WTC11 (cell line): ENCODE data around the gene ALOX15B. TPM values are rescaled to one million over a fixed set of nuclear protein-coding genes. Genes with fewer than 3 reads are reported as not detected.
"Not testable (repeated sequence)": the region's sequence is repeated elsewhere in the genome, so short reads cannot be mapped to it uniquely, and the experiment has no call there.

Experiments
- ATAC-seq: fragments of 200-7000 bp; cut with Tn5 transposase; 2 replicates; pipeline ENCODE4 v1.10.0; 2021; ENCODE audit warnings: mild to moderate bottlenecking, moderate library complexity
- CTCF ChIA-PET: fragments of 300-600 bp; sonication (Branson Sonifier 250); formaldehyde crosslinking; loops from one replicate; lab custom pipeline; 2021; ENCODE audit warnings: antibody characterized with exemption; lab: Charles Lee
- POLR2A ChIA-PET: fragments of 350-600 bp; sonication (Branson Sonifier 250); formaldehyde crosslinking; loops from one replicate; lab custom pipeline; 2021; ENCODE audit warnings: antibody characterized with exemption; lab: Charles Lee
- DNase-seq: peaks from one replicate; pipeline ENCODE4 v3.0.0; 2021; ENCODE audit warnings: low spot score
- H3K27ac Mint-ChIP-seq: 2 replicates; pipeline ENCODE4 v1.8.0; 2021; ENCODE audit warnings: mixed read lengths
- H3K27me3 Mint-ChIP-seq: 2 replicates; pipeline ENCODE4 v1.8.0; 2021; ENCODE audit warnings: low read depth, mild to moderate bottlenecking, moderate library complexity, mixed read lengths
- H3K36me3 Mint-ChIP-seq: 2 replicates; pipeline ENCODE4 v1.8.0; 2021; ENCODE audit warnings: mixed read lengths
- H3K4me1 Mint-ChIP-seq: 2 replicates; pipeline ENCODE4 v1.8.0; 2022; ENCODE audit warnings: mixed read lengths
- H3K4me3 Mint-ChIP-seq: 2 replicates; pipeline ENCODE4 v1.8.0; 2021; ENCODE audit warnings: mild to moderate bottlenecking, moderate library complexity, mixed read lengths
- H3K9me3 Mint-ChIP-seq: 2 replicates; pipeline ENCODE4 v1.8.0; 2021; ENCODE audit warnings: mixed read lengths
- AR ChIP-seq: fragments of 250-450 bp; sonication (Bioruptor Pico); IDR thresholded peaks from 2 replicates; pipeline ENCODE4 v1.9.0; 2021; ENCODE audit warnings: mild to moderate bottlenecking
- CREM ChIP-seq: sonication (generic); formaldehyde crosslinking; IDR thresholded peaks from 2 replicates; pipeline ENCODE4 v1.8.1; 2022; ENCODE audit warnings: mild to moderate bottlenecking, missing genetic modification reagents, moderate library complexity
- CTCF ChIP-seq: fragments of 200-600 bp; IDR thresholded peaks from 2 replicates; pipeline ENCODE4 v1.8.0; 2022; ENCODE audit warnings: antibody characterized with exemption
- E2F5 ChIP-seq: sonication (generic); formaldehyde crosslinking; IDR thresholded peaks from 2 replicates; pipeline ENCODE4 v1.8.1; 2022; ENCODE audit warnings: mild to moderate bottlenecking, moderate library complexity, missing genetic modification reagents
- ETV6 ChIP-seq: sonication (generic); formaldehyde crosslinking; IDR thresholded peaks from 2 replicates; pipeline ENCODE4 v1.8.1; 2022; ENCODE audit warnings: mild to moderate bottlenecking, missing genetic modification reagents
- FOXP1 ChIP-seq: sonication (generic); formaldehyde crosslinking; IDR thresholded peaks from 2 replicates; pipeline ENCODE4 v1.8.0; 2022; ENCODE audit warnings: missing genetic modification reagents, mild to moderate bottlenecking, moderate library complexity, borderline replicate concordance
- GTF2I ChIP-seq: fragments of 250-450 bp; sonication (Bioruptor Pico); conservative IDR thresholded peaks from 2 replicates; pipeline ENCODE4 v1.4.0; 2021; ENCODE audit warnings: mild to moderate bottlenecking
- IRF2 ChIP-seq: sonication (generic); formaldehyde crosslinking; IDR thresholded peaks from 2 replicates; pipeline ENCODE4 v1.8.0; 2022; ENCODE audit warnings: low read depth, missing genetic modification reagents, borderline replicate concordance
- NR3C1 ChIP-seq: sonication (generic); formaldehyde crosslinking; conservative IDR thresholded peaks from 2 replicates; pipeline ENCODE4 v1.8.1; 2023; ENCODE audit warnings: low read depth, mild to moderate bottlenecking, missing genetic modification reagents
- TCF7 ChIP-seq: sonication (generic); formaldehyde crosslinking; IDR thresholded peaks from 2 replicates; pipeline ENCODE4 v1.8.0; 2022; ENCODE audit warnings: mild to moderate bottlenecking, low read depth, missing genetic modification reagents, moderate library complexity
- TEAD4 ChIP-seq: sonication (generic); formaldehyde crosslinking; IDR thresholded peaks from 2 replicates; pipeline ENCODE4 v1.8.0; 2022; ENCODE audit warnings: mild to moderate bottlenecking, missing genetic modification reagents
- TP53 ChIP-seq: sonication (generic); formaldehyde crosslinking; IDR thresholded peaks from 2 replicates; pipeline ENCODE4 v1.8.1; 2023; ENCODE audit warnings: mild to moderate bottlenecking, missing genetic modification reagents
- USF1 ChIP-seq: sonication (generic); formaldehyde crosslinking; IDR thresholded peaks from 2 replicates; pipeline ENCODE4 v1.8.0; 2022; ENCODE audit warnings: mild to moderate bottlenecking, missing genetic modification reagents
- ZNF396 ChIP-seq: fragments of 250-450 bp; sonication (Bioruptor Pico); IDR thresholded peaks from 2 replicates; pipeline ENCODE4 v1.8.0; 2021; ENCODE audit warnings: mild to moderate bottlenecking, moderate library complexity, borderline replicate concordance
- ZNF423 ChIP-seq: fragments of 250-450 bp; sonication (Bioruptor Pico); IDR thresholded peaks from 2 replicates; pipeline ENCODE4 v2.1.2; 2022; ENCODE audit warnings: mild to moderate bottlenecking, moderate library complexity
- total RNA-seq: library from RNA; stranded (reverse); gene quantifications from 3 replicates; pipeline ENCODE4 v1.2.3, GENCODE V29; 2021
- TF ChIP-seq, protein P1 (sequence below): sonication (generic); formaldehyde crosslinking; conservative IDR thresholded peaks from 2 replicates; pipeline ENCODE4 v1.8.1; 2022; ENCODE audit warnings: mild to moderate bottlenecking, missing genetic modification reagents
- TF ChIP-seq, protein P2 (sequence below): fragments of 250-450 bp; sonication (Bioruptor Pico); IDR thresholded peaks from 2 replicates; pipeline ENCODE4 v1.9.0; 2021; ENCODE audit warnings: mild to moderate bottlenecking, borderline replicate concordance

The ALOX15B gene
- total RNA-seq, 1 experiment from 2014 or later: 0.22 TPM

GRCh38 chr17:8022360-8023003 is 16.4 kb upstream of the ALOX15B start (continued):
- no peak for TF ChIP-seq AR (CRISPR knock-in tag)
- no peak for TF ChIP-seq CREM (CRISPR knock-in tag)
- TF ChIP-seq, all 79 proteins: peak for 0

GRCh38 chr17:8024161-8024560 is 14.7 kb upstream of the ALOX15B start:
- POLR2A ChIA-PET, H3K27ac Mint-ChIP-seq, H3K36me3 Mint-ChIP-seq, DNase-seq, H3K4me1 Mint-ChIP-seq, ATAC-seq, H3K4me3 Mint-ChIP-seq, H3K9me3 Mint-ChIP-seq: not testable (repeated sequence)
- TF ChIP-seq, protein P1, sequence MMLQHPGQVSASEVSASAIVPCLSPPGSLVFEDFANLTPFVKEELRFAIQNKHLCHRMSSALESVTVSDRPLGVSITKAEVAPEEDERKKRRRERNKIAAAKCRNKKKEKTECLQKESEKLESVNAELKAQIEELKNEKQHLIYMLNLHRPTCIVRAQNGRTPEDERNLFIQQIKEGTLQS (CRISPR knock-in tag): 0 out of 2 replicates have a peak, but pooled peaks have one; percentile 22
- CTCF ChIA-PET: interaction anchor here (1.0 to 2.4 kb wide), 4 partner anchors 8 to 54 kb away, joined by 4 to 12 read pairs (median 4); no protein-coding TSS in a partner anchor
- H3K27me3 Mint-ChIP-seq: peaks cover 17% of the 10 kb centered on the region

DNA sequence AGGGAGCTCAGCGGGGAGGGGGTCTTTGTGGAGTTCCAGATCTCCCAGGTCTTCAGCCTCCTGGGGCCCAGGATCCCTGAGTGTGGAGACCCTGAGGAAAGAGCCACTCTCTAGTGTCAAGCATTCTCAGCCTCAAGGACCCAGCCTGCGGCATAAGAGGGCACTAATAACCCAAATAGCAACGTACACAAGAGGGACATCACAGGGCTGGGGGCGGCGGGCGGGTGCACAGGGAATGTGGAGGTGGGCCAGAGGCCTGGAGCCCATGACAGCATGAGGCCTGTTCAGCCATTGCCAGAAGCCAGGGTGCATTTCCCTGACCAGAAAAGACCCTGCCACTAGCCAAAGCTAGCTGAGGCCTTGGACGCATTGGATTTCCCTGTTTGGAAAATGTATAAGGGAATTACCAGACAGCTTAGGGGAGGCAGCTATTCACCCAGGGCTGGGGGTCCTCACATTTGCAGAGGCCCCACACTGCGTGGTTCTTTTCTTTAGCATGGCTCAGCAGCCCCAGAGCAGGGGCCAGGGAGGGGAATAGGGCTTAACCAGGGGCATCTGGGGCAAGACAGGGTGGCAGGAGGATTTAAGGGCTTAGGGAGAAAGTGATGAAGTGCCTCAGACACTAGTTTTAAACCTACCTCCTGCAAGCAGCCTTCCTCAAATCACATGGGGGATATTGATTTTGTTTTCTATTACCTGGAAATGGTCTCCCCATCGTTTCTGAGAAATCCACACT is 13.5 kb upstream of the ALOX15B start:
- ChIA-PET POLR2A (interaction anchor here (0.6 kb wide), 1 partner anchor 62 kb away, joined by 4 read pairs; the partner anchor contains the start of gene ALOX12B), CTCF (interaction anchor here (1.0 to 2.4 kb wide), 5 partner anchors 9 to 55 kb away, joined by 3 to 12 read pairs (median 4); no protein-coding TSS in a partner anchor)
- DNase-seq (no peak), ATAC-seq (no peak)
- no peak overlapping the region for H3K4me3 Mint-ChIP-seq
- no peak overlapping the region for H3K27ac Mint-ChIP-seq
- H3K4me1 Mint-ChIP-seq: peaks cover 5% of the 10 kb centered on the region
- H3K27me3 Mint-ChIP-seq: peaks cover 17% of the 10 kb centered on the region
- no peaks in the 10 kb centered on the region for H3K9me3 Mint-ChIP-seq
- no peaks in the 10 kb centered on the region for H3K36me3 Mint-ChIP-seq
- TF ChIP-seq GTF2I (CRISPR knock-in tag) (no peak), TP53 (CRISPR knock-in tag) (no peak), IRF2 (CRISPR knock-in tag) (no peak), E2F5 (CRISPR knock-in tag) (no peak), NR3C1 (CRISPR knock-in tag) (no peak), ZNF423 (CRISPR knock-in tag) (no peak)

- Mint-ChIP-seq H3K9me3 (no peaks in the 10 kb centered on the region), H3K4me1 (peaks cover 7% of the 10 kb centered on the region), H3K4me3 (no peak overlapping the region), H3K27ac (no peak overlapping the region), H3K27me3 (peaks cover 17% of the 10 kb centered on the region), H3K36me3 (no peaks in the 10 kb centered on the region)
- DNase-seq (no peak), ATAC-seq (no peak)
- ChIA-PET POLR2A (no interaction called here), CTCF (interaction anchor here (0.6 kb wide), 1 partner anchor 13 kb away, joined by 6 read pairs; no protein-coding TSS in a partner anchor)
- no peak for TF ChIP-seq TCF7 (CRISPR knock-in tag)
- no peak for TF ChIP-seq TEAD4 (CRISPR knock-in tag)
- no peak for TF ChIP-seq GTF2I (CRISPR knock-in tag)
- no peak for TF ChIP-seq ZNF396 (CRISPR knock-in tag)
- no peak for TF ChIP-seq CTCF
- TF ChIP-seq USF1 (CRISPR knock-in tag): no peak
- TF ChIP-seq ETV6 (CRISPR knock-in tag): no peak
- TF ChIP-seq, protein P2, sequence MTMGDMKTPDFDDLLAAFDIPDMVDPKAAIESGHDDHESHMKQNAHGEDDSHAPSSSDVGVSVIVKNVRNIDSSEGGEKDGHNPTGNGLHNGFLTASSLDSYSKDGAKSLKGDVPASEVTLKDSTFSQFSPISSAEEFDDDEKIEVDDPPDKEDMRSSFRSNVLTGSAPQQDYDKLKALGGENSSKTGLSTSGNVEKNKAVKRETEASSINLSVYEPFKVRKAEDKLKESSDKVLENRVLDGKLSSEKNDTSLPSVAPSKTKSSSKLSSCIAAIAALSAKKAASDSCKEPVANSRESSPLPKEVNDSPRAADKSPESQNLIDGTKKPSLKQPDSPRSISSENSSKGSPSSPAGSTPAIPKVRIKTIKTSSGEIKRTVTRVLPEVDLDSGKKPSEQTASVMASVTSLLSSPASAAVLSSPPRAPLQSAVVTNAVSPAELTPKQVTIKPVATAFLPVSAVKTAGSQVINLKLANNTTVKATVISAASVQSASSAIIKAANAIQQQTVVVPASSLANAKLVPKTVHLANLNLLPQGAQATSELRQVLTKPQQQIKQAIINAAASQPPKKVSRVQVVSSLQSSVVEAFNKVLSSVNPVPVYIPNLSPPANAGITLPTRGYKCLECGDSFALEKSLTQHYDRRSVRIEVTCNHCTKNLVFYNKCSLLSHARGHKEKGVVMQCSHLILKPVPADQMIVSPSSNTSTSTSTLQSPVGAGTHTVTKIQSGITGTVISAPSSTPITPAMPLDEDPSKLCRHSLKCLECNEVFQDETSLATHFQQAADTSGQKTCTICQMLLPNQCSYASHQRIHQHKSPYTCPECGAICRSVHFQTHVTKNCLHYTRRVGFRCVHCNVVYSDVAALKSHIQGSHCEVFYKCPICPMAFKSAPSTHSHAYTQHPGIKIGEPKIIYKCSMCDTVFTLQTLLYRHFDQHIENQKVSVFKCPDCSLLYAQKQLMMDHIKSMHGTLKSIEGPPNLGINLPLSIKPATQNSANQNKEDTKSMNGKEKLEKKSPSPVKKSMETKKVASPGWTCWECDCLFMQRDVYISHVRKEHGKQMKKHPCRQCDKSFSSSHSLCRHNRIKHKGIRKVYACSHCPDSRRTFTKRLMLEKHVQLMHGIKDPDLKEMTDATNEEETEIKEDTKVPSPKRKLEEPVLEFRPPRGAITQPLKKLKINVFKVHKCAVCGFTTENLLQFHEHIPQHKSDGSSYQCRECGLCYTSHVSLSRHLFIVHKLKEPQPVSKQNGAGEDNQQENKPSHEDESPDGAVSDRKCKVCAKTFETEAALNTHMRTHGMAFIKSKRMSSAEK (CRISPR knock-in tag): no peak
- no peak for TF ChIP-seq FOXP1 (CRISPR knock-in tag)
Measured at GRCh38 chr17:8029121-8029520, 9.7 kb upstream of the ALOX15B start.
